IMR-90 (cell line): ENCODE results near the gene NAGK. TPM values are rescaled to one million over a fixed set of nuclear protein-coding genes. Genes with fewer than 3 reads are reported as not detected.

Experiments used
- ATAC-seq: fragments of 200-7000 bp; cut with Tn5 transposase; 2 replicates; pipeline ENCODE4 v1.9.1; 2020; ENCODE audit warnings: low read depth, mild to moderate bottlenecking, moderate library complexity
- BruUV-seq: library from RNA; stranded (reverse); fragments of 400-500 nt; replicated peaks from 2 replicates; lab custom pipeline; 2021; lab: Mats Ljungman, UMichigan
- CTCF ChIA-PET: fragments of 300-600 bp; formaldehyde crosslinking; extraction: SDS; loops from one replicate; lab custom pipeline; 2021; ENCODE audit warnings: antibody characterized with exemption; lab: Yijun Ruan, JAX
- POLR2A ChIA-PET: fragments of 300-600 bp; sonication (Branson Sonifier 250); formaldehyde crosslinking; loops from one replicate; lab custom pipeline; 2022; ENCODE audit warnings: antibody characterized with exemption; ENCODE audit not compliant: unreplicated experiment; lab: Charles Lee
- DNase-seq: peaks from one replicate; pipeline ENCODE4 v3.0.0; 2013
- H2AFZ ChIP-seq: replicated peaks from 2 replicates; pipeline ENCODE3; 2013; ENCODE audit warnings: low read length, mild to moderate bottlenecking; ENCODE audit not compliant: poor library complexity
- H2AK5ac ChIP-seq: 2 replicates; pipeline ENCODE4 v1.6.1; 2013; ENCODE audit warnings: low read depth, low read length, inconsistent platforms
- H2AK9ac ChIP-seq: replicated peaks from 2 replicates; pipeline ENCODE3; 2013; ENCODE audit warnings: mild to moderate bottlenecking, low read depth, low read length, moderate library complexity; ENCODE audit not compliant: poor library complexity
- H2BK120ac ChIP-seq: 2 replicates; pipeline ENCODE4 v1.6.1; 2013; ENCODE audit warnings: low read depth, low read length, inconsistent platforms
- H2BK15ac ChIP-seq: 3 replicates; pipeline ENCODE4 v1.6.1; 2013; ENCODE audit warnings: low read depth, low read length, inconsistent platforms
- H2BK20ac ChIP-seq: 2 replicates; pipeline ENCODE4 v1.6.1; 2013; ENCODE audit warnings: low read depth, mild to moderate bottlenecking, inconsistent platforms, low read length, moderate library complexity
- H2BK5ac ChIP-seq: 2 replicates; pipeline ENCODE4 v1.6.1; 2013; ENCODE audit warnings: mild to moderate bottlenecking, low read depth, low read length, inconsistent platforms; ENCODE audit not compliant: poor library complexity, severe bottlenecking
- H3K14ac ChIP-seq: replicated peaks from 2 replicates; pipeline ENCODE4 v1.6.1; 2013; ENCODE audit warnings: low read depth, low read length, inconsistent platforms
- H3K18ac ChIP-seq: 2 replicates; pipeline ENCODE4 v1.6.1; 2013; ENCODE audit warnings: low read depth, low read length, control low read depth
- H3K23ac ChIP-seq: 2 replicates; pipeline ENCODE4 v1.6.1; 2013; ENCODE audit warnings: low read depth, low read length, inconsistent platforms
- H3K27ac ChIP-seq: 2 replicates; pipeline ENCODE4 v1.5.1; 2013; ENCODE audit warnings: mild to moderate bottlenecking, control low read depth, low read length; ENCODE audit not compliant: insufficient read depth
- H3K27me3 ChIP-seq: 2 replicates; pipeline ENCODE4 v1.6.1; 2013; ENCODE audit warnings: low read length; ENCODE audit not compliant: control insufficient read depth, insufficient read depth
- H3K36me3 ChIP-seq: 2 replicates; pipeline ENCODE4 v1.6.1; 2013; ENCODE audit warnings: low read length, mixed read lengths; ENCODE audit not compliant: control insufficient read depth, insufficient read depth
- H3K4ac ChIP-seq: 2 replicates; pipeline ENCODE4 v1.6.1; 2013; ENCODE audit warnings: low read depth, low read length, inconsistent platforms
- H3K4me1 ChIP-seq: 2 replicates; pipeline ENCODE4 v1.6.1; 2013; ENCODE audit warnings: low read length, mixed read lengths; ENCODE audit not compliant: control insufficient read depth, insufficient read depth
- H3K4me2 ChIP-seq: 2 replicates; pipeline ENCODE4 v1.6.1; 2013; ENCODE audit warnings: low read depth, mild to moderate bottlenecking, control low read depth, low read length, moderate library complexity
- H3K4me3 ChIP-seq: 2 replicates; pipeline ENCODE4 v1.5.1; 2013; ENCODE audit warnings: low read depth, mild to moderate bottlenecking, control low read depth, low read length, moderate library complexity; ENCODE audit not compliant: insufficient read depth
- H3K56ac ChIP-seq: 2 replicates; pipeline ENCODE4 v1.6.1; 2013; ENCODE audit warnings: low read length, inconsistent platforms; ENCODE audit not compliant: insufficient read depth; ENCODE audit errors: extremely low read depth
- H3K79me1 ChIP-seq, 2 experiments: 2 replicates each; pipeline ENCODE4 v1.6.1; 2013; ENCODE audit warnings: low read length in 2 of 2, inconsistent platforms in 1 of 2, low read depth in 1 of 2
- H3K9ac ChIP-seq: 2 replicates; pipeline ENCODE4 v1.6.1; 2013; ENCODE audit warnings: low read depth, low read length, control low read depth
- H3K9me1 ChIP-seq: 2 replicates; pipeline ENCODE4 v1.6.1; 2013; ENCODE audit warnings: low read length, inconsistent platforms; ENCODE audit not compliant: insufficient read depth
- H3K9me3 ChIP-seq: 2 replicates; pipeline ENCODE4 v1.6.1; 2013; ENCODE audit warnings: low read length; ENCODE audit not compliant: control insufficient read depth, insufficient read depth
- H4K20me1 ChIP-seq: 2 replicates; pipeline ENCODE4 v1.6.1; 2013; ENCODE audit warnings: low read length, inconsistent platforms; ENCODE audit not compliant: insufficient read depth
- H4K5ac ChIP-seq: 2 replicates; pipeline ENCODE4 v1.6.1; 2013; ENCODE audit warnings: mild to moderate bottlenecking, low read depth, low read length, control low read depth
- H4K8ac ChIP-seq, 2 experiments: 2 replicates each; pipeline ENCODE4 v1.6.1; 2013; ENCODE audit warnings: low read depth in 2 of 2, low read length in 2 of 2, control low read depth in 1 of 2, inconsistent platforms in 1 of 2
- H4K91ac ChIP-seq: 2 replicates; pipeline ENCODE4 v1.6.1; 2013; ENCODE audit warnings: low read depth, low read length, inconsistent platforms; ENCODE audit not compliant: insufficient read depth
- BHLHE40 ChIP-seq: fragments of 150-350 bp; IDR thresholded peaks from 2 replicates; pipeline ENCODE4 v1.6.1; 2016; ENCODE audit warnings: mild to moderate bottlenecking, low read depth, low read length
- CEBPB ChIP-seq: IDR thresholded peaks from 2 replicates; pipeline ENCODE4 v1.6.1; 2012; ENCODE audit warnings: low read depth, low read length, improper control_type of control experiment
- CHD1 ChIP-seq: IDR thresholded peaks from 2 replicates; pipeline ENCODE4 v1.6.1; 2012; ENCODE audit warnings: low read depth, low read length, improper control_type of control experiment
- CTCF ChIP-seq: conservative IDR thresholded peaks from 2 replicates; pipeline ENCODE4 v1.5.1; 2012; ENCODE audit warnings: mild to moderate bottlenecking, low read depth, low read length, improper control_type of control experiment
- FOS ChIP-seq: fragments of 150-350 bp; IDR thresholded peaks from 2 replicates; pipeline ENCODE4 v1.6.1; 2016; ENCODE audit warnings: low read depth, low read length
- MAFK ChIP-seq: IDR thresholded peaks from 2 replicates; pipeline ENCODE4 v1.6.1; 2012; ENCODE audit warnings: low read depth, low read length, improper control_type of control experiment
- MAZ ChIP-seq: IDR thresholded peaks from 2 replicates; pipeline ENCODE4 v1.6.1; 2012; ENCODE audit warnings: low read depth, mild to moderate bottlenecking, low read length, improper control_type of control experiment, moderate library complexity, borderline replicate concordance
- MXI1 ChIP-seq: IDR thresholded peaks from 2 replicates; pipeline ENCODE4 v1.6.1; 2012; ENCODE audit warnings: low read depth, mild to moderate bottlenecking, low read length, moderate library complexity, borderline replicate concordance
- NFE2L2 ChIP-seq: fragments of 150-350 bp; IDR thresholded peaks from 2 replicates; pipeline ENCODE4 v1.6.1; 2016; ENCODE audit warnings: low read depth, mild to moderate bottlenecking, low read length
- POLR2A ChIP-seq: IDR thresholded peaks from 2 replicates; pipeline ENCODE4 v1.6.1; 2012; ENCODE audit warnings: mild to moderate bottlenecking, low read depth, low read length
- RAD21 ChIP-seq: IDR thresholded peaks from 2 replicates; pipeline ENCODE4 v1.6.1; 2012; ENCODE audit warnings: low read length, improper control_type of control experiment
- RCOR1 ChIP-seq: IDR thresholded peaks from 2 replicates; pipeline ENCODE4 v1.6.1; 2012; ENCODE audit warnings: mild to moderate bottlenecking, low read length, improper control_type of control experiment; ENCODE audit not compliant: insufficient replicate concordance
- RFX5 ChIP-seq: IDR thresholded peaks from 2 replicates; pipeline ENCODE4 v1.8.0; 2012; ENCODE audit warnings: low read depth, mild to moderate bottlenecking, low read length, moderate library complexity
- SMC3 ChIP-seq: fragments of 150-350 bp; IDR thresholded peaks from 2 replicates; pipeline ENCODE4 v1.6.1; 2016; ENCODE audit warnings: low read depth, mild to moderate bottlenecking, antibody characterized with exemption, low read length, moderate library complexity
- whole genome bisulfite sequencing, 2 experiments: methylation state at CpG; one replicate each; pipeline versions ENCODE4 v1.1.5 to v1.1.7; 2013; ENCODE audit warnings: missing lambda C conversion rate in 2 of 2; ENCODE audit not compliant: insufficient read length in 1 of 2; ENCODE audit errors: extremely low coverage in 2 of 2; 5-methylcytosine and 5-hydroxymethylcytosine counted together
- dilution Hi-C: fragments of 300-500 bp; cut with HindIII; formaldehyde crosslinking; loops from one replicate; pipeline ENCODE4 v1.14.3; 2018; ENCODE audit warnings: low sequenced_read_pairs; ENCODE audit not compliant: unreplicated experiment
- in situ Hi-C: fragments of 300-500 bp; cut with MboI; formaldehyde crosslinking; loops from 3 replicates; pipeline ENCODE4 v1.14.3; 2019; ENCODE audit warnings: low sequenced_read_pairs, inconsistent platforms, mixed read lengths
- intact Hi-C: fragments of 100-400 bp; cut with micrococcal nuclease; formaldehyde crosslinking; loops from 2 replicates; pipeline ENCODE4 v1.10.0; 2022
- polyA plus RNA-seq, 3 experiments: library from polyadenylated mRNA; depleted of rRNA; stranded (reverse); fragments of >200 nt; gene quantifications; 2 replicates each; pipeline ENCODE4 v1.2.3, GENCODE V29; 2012; ENCODE audit warnings: low replicate concordance in 1 of 3
- total RNA-seq: library from RNA; depleted of rRNA; stranded (reverse); fragments of >200 nt; gene quantifications from 2 replicates; pipeline ENCODE4 v1.2.3, GENCODE V29; 2012
- TF ChIP-seq, protein P1 (sequence below): fragments of 150-350 bp; IDR thresholded peaks from 2 replicates; pipeline ENCODE4 v1.6.1; 2017; ENCODE audit warnings: mild to moderate bottlenecking, antibody characterized with exemption, low read length, low read depth
- TF ChIP-seq, protein P2 (sequence below): fragments of 150-350 bp; IDR thresholded peaks from 2 replicates; pipeline ENCODE4 v1.6.1; 2016; ENCODE audit warnings: low read depth, mild to moderate bottlenecking, low read length, moderate library complexity, borderline replicate concordance

Gene NAGK
- total and polyA plus RNA-seq, 2 of the 4 experiments (the other 2 are of a cell fraction), result 60.4 to 146 TPM

DNA sequence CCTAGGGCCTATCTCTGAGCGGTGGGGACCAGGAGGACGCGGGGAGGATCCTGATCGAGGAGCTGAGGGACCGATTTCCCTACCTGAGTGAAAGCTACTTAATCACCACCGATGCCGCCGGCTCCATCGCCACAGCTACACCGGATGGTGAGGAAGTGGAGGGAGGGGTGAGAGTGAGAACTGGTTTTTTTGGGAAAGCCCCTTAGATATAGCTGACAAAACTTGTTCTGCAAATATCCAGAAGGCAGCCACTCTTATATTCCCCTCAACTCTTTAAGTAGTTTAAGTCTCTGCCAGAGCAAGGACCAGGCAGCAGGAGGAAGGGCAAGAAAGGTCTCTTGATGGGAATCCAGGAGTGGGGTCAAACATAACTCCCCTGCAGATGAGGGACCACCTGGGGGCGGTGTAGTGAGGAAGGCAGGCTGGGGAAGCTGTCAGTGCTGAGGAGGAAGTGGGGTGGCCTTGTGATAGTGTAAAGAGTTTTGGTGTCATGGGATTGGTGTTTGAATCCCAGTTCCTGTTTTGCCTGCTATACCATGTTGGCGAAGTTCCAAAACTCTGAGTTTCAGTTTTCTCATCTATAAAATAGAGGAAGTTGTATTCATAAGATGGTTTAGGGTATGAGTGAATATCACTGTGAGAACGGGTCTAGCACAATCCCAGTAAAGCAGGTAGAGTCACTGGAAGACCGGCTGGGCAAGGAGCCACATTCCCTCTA lies 3.4 kb downstream of the NAGK start:
- Histone ChIP-seq H4K20me1 (0 out of 2 replicates have a peak, but pooled peaks cover 10% of the 10 kb centered on the region), H3K4ac (no peak overlapping the region), H2AK5ac (no peak overlapping the region), H4K91ac (no peak overlapping the region), H3K18ac (no peak overlapping the region), H3K9me1 (peaks cover 26% of the 10 kb centered on the region), H3K36me3 (peaks cover 43% of the 10 kb centered on the region), H4K5ac (no peak overlapping the region), H3K9ac (no peak overlapping the region), H2BK20ac (no peak overlapping the region), H3K4me1 (peaks cover 14% of the 10 kb centered on the region), H3K4me2 (no peak overlapping the region), H2AK9ac (no peak overlapping the region), H2BK120ac (no peak overlapping the region), H2BK15ac (no peak overlapping the region), H3K14ac (no peak overlapping the region), H3K9me3 (no peaks in the 10 kb centered on the region), H3K56ac (no peak overlapping the region), H3K27ac (no peak overlapping the region), H3K4me3 (no peak overlapping the region), H3K27me3 (no peaks in the 10 kb centered on the region), H3K23ac (no peak overlapping the region), H4K8ac (no peak overlapping the region), H3K79me1 (peaks cover 33 to 75% of the 10 kb centered on the region in 2 experiments), H2AFZ (peak overlapping the region; percentile 13), H2BK5ac (no peak overlapping the region)
- ChIA-PET CTCF (interaction anchor here (0.6 kb wide), 1 partner anchor 123 kb away, joined by 3 read pairs; no protein-coding TSS in a partner anchor), POLR2A (no interaction called here)
- BruUV-seq, result no TSS peak
- dilution Hi-C loops (no loop called here), intact Hi-C loops (no loop called here), in situ Hi-C loops (no loop called here)
- DNase-seq, result no peak
- no CpG with 5 or more reads among the region's 14 CpGs for WGBS, 2 experiments
- no peak for TF ChIP-seq RAD21
- TF ChIP-seq POLR2A, result no peak
- TF ChIP-seq, protein P1, sequence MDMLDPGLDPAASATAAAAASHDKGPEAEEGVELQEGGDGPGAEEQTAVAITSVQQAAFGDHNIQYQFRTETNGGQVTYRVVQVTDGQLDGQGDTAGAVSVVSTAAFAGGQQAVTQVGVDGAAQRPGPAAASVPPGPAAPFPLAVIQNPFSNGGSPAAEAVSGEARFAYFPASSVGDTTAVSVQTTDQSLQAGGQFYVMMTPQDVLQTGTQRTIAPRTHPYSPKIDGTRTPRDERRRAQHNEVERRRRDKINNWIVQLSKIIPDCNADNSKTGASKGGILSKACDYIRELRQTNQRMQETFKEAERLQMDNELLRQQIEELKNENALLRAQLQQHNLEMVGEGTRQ, result no peak
- no peak for TF ChIP-seq CEBPB
- no peak for TF ChIP-seq NFE2L2
- TF ChIP-seq SMC3, result no peak
- no peak for TF ChIP-seq CTCF
- TF ChIP-seq BHLHE40, result no peak
- TF ChIP-seq RFX5, result no peak
- TF ChIP-seq, protein P2, sequence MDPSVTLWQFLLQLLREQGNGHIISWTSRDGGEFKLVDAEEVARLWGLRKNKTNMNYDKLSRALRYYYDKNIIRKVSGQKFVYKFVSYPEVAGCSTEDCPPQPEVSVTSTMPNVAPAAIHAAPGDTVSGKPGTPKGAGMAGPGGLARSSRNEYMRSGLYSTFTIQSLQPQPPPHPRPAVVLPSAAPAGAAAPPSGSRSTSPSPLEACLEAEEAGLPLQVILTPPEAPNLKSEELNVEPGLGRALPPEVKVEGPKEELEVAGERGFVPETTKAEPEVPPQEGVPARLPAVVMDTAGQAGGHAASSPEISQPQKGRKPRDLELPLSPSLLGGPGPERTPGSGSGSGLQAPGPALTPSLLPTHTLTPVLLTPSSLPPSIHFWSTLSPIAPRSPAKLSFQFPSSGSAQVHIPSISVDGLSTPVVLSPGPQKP, result no peak
- no peak for TF ChIP-seq MAFK
- no peak for TF ChIP-seq MAZ
- TF ChIP-seq RCOR1, result no peak
- no peak for TF ChIP-seq MXI1
- TF ChIP-seq FOS, result no peak
- no peak for TF ChIP-seq CHD1
- ATAC-seq, result no peak
